Mesothelial cell of epicardium (in vitro differentiated cells): ENCODE results near the gene KRTAP10-8. TPM values are rescaled to one million over a fixed set of nuclear protein-coding genes. Genes with fewer than 3 reads are reported as not detected.

Experiments
- total RNA-seq: library from RNA; stranded (reverse); gene quantifications from 3 replicates; pipeline ENCODE4 v1.2.1, GENCODE V29; 2021

Gene KRTAP10-8
- total RNA-seq, 1 donor from 2014 or later: not detected

Other genes with a start within 250 kb of the KRTAP10-8 start
- 10.9 to 11.9 TPM (median 11.8 TPM) in 3 replicates for gene LRRC3, start 156.6 kb upstream of the KRTAP10-8 start, total RNA-seq
- not detected in 3 replicates for gene KRTAP10-1, start 71.9 kb upstream of the KRTAP10-8 start, total RNA-seq
- gene KRTAP10-2, start 60.6 kb upstream of the KRTAP10-8 start, total RNA-seq: not detected in 3 replicates
- gene KRTAP10-3, start 53.3 kb upstream of the KRTAP10-8 start, total RNA-seq: not detected in 3 replicates
- gene KRTAP10-4, start 38.4 kb upstream of the KRTAP10-8 start, total RNA-seq: not detected in 3 replicates
- not detected in 3 replicates for gene KRTAP10-5, start 31.5 kb upstream of the KRTAP10-8 start, total RNA-seq
- not detected in 3 replicates for gene KRTAP10-6, start 19.6 kb upstream of the KRTAP10-8 start, total RNA-seq
- gene KRTAP10-7, start 11.5 kb upstream of the KRTAP10-8 start, total RNA-seq: not detected in 3 replicates
- not detected in 3 replicates for gene KRTAP10-9, start 15.0 kb downstream of the KRTAP10-8 start, total RNA-seq
- gene KRTAP10-10, start 25.3 kb downstream of the KRTAP10-8 start, total RNA-seq: not detected in 3 replicates
- not detected in 3 replicates for gene KRTAP10-11, start 34.3 kb downstream of the KRTAP10-8 start, total RNA-seq
- gene KRTAP12-4, start 42.6 kb downstream of the KRTAP10-8 start, total RNA-seq: not detected in 3 replicates
- gene KRTAP12-3, start 45.9 kb downstream of the KRTAP10-8 start, total RNA-seq: not detected in 3 replicates
- not detected in 3 replicates for gene KRTAP12-2, start 54.8 kb downstream of the KRTAP10-8 start, total RNA-seq
- not detected in 3 replicates for gene KRTAP12-1, start 70.1 kb downstream of the KRTAP10-8 start, total RNA-seq
- not detected in 3 replicates for gene KRTAP10-12, start 85.1 kb downstream of the KRTAP10-8 start, total RNA-seq
- gene TSPEAR, start 99.5 kb downstream of the KRTAP10-8 start, total RNA-seq: 0.09 to 0.11 TPM (median 0.11 TPM) in 3 replicates
- 95.4 to 102 TPM (median 97.2 TPM) in 3 replicates for gene UBE2G2, start 189.7 kb downstream of the KRTAP10-8 start, total RNA-seq
- gene SUMO3, start 206.0 kb downstream of the KRTAP10-8 start, total RNA-seq: 82.2 to 84.5 TPM (median 83.9 TPM) in 3 replicates